Putamen (tissue), 1 donor: Measurements from ENCODE around the gene RBM45.

Experiments
- DNase-seq: peaks from one replicate; pipeline ENCODE4 v3.0.0-alpha.2; 2016; ENCODE audit warnings: low spot score

The RBM45 gene

DNA sequence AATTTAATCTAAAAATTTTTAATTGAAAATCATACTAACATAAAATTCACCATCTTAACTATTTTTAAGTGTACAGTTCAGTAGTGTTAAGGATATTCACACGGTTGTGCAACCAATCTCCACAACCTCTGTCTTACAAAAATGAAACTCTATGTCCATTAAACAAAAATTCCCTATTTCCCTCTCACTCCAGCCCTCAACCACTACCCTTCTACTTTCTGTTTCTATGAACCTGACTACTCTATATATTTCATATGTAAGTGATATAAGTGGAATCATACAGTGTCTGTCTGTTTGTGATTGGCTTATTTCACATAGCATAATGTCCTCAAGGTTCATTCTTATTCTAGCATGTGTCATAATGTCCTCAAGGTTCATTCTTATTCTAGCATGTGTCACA is 47.7 kb downstream of the RBM45 start:
- no peak for DNase-seq

DNA sequence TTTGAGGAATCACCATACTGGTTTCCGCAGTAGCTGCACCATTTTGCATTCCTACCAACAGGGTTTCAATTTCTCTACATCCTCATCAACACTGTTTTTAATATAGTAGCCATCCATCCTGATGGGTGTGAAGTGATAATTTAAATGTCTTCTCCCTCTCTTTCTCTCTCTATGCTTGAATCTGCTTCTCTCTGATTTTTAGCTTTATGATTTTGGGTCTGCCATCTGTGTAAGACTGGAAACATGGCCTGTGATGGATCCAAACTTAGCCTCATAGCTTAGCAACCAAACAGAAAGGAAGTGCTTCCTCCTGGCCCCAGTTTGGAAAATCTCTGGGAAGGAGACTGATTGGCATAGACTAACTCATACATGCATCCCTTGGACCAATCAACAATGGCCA is 48.4 kb downstream of the RBM45 start:
- no peak for DNase-seq

DNA sequence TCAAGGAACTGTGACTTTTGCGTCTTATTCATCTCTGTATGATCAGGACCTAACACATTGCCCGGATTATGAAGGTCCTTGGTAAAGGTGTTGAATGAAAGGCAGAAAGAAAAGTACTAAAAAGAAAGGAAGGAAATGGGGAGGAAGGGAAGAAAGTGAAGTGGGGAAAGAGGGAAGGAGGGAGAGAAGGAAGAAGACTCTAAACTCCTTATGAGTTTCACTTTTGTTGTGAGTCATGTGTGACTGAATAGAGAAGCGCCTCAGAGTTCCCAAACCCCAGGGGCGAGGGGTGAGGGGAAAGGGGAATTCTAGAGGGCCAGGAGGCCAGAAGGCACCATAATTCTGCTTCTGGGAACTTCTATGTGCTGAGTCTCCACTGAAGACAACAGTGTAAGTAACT is 51.2 kb downstream of the RBM45 start:
- DNase-seq, result no peak

DNA sequence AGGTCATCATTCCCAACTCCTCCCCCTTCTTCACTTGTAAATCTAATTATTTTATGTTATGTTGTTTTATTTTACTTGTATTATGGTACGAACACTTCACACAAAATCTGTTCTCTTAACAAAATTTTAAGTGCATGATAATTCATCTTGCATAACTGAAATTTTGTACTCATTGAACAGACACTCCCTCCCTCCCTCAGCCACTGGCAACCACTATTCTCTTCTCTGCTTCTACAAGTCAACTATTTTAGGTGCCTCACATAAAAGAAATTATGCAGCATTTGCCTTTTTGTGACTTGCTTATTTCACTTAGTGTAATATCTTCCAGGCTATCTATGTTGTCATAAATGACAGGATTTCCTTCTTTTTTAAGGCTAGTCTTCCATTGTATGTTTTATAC is 51.7 kb downstream of the RBM45 start:
- peak; percentile 13 for DNase-seq

DNA sequence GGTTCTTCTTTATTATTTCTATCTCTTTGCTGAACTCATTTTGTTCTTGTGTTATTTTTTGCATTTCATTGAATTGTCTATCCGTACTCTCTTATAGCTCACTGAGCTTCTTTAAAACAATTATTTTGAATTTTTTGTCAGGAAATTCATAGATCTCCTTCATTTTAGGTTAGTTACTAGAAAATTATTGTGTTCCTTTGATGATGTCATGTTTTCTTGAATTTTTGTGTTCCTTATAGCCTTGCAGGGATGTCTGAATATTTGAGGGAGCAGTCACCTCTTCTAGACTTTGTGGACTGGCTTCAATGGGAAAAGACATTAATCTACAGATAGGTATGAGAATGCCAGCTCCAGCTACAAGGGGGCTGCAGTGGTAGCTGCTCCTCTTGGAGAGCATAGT is 61.4 kb downstream of the RBM45 start:
- DNase-seq, result no peak

DNA sequence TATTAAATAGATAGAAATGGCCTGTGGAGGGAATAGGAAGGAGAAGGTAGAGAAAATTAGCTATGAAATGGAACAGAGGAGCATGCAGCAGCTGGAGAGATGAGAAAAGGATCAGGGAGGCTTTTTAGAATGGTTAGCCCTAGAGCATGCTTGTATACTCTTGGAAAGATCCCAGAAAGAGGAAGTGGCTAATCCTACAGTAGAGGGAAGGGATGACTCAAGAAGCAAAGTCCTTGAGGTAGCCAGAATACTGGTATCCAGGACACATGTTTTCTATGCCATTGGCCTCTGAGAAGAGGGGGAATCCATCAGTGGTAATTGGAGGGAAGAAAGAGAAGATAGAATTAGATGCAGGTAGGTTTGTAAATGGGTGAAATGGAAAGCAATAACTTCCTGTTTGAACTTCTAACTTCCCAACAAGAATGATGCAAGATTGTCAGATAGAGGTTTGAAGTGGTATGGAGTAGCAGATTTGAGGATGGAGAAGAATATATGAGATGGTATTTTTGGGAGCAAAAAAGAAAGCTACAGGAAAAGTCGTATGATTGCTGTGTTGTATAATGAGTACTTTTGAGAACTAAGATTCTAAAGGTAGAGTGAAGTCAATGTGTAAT is 64.9 kb downstream of the RBM45 start:
- DNase-seq, result no peak
